AG04449 (cell line): ENCODE data around the gene SMAD5.

Experiments used
- CTCF ChIA-PET: fragments of 350-600 bp; formaldehyde crosslinking; extraction: SDS; loops from one replicate; lab custom pipeline; 2021; ENCODE audit warnings: antibody characterized with exemption; lab: Yijun Ruan, JAX
- POLR2A ChIA-PET: fragments of 400-600, 350-600 bp; formaldehyde crosslinking; extraction: SDS; loops from one replicate; lab custom pipeline; 2020; ENCODE audit warnings: antibody characterized with exemption, inconsistent platforms; lab: Yijun Ruan, JAX
- DNase-seq: peaks from one replicate; pipeline ENCODE4 v3.0.0-alpha.2; 2010; ENCODE audit warnings: low read depth, low spot score
- H3K4me3 ChIP-seq: 2 replicates; pipeline ENCODE4 v1.5.1; 2011; ENCODE audit warnings: low read depth, mild to moderate bottlenecking, control low read depth, low read length
- TF ChIP-seq, protein P1 (sequence below): IDR thresholded peaks from one replicate; pipeline ENCODE4 v1.5.1; 2011; ENCODE audit warnings: mild to moderate bottlenecking, moderate library complexity, low read length, control low read depth, inconsistent platforms; ENCODE audit not compliant: insufficient read depth; ENCODE audit errors: missing control alignments

Gene SMAD5

DNA sequence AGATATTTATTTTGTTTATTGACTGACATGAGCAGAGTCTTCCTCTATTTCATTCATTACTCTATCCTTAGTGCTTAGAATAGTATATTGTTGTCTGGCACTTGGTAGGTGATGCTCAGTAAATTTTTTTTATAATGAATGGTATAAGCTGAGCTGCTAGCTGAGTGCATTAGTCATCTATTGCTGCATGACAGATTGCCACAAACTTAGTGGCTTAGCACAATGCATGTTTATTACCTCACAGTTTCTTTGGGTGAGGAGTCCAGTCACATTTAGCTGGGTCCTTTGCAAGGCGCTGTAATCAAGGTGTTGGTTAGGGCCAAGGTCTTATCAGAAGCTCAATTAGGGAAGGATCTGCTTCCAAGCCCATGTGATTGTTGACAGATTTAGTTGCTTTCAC lies 23.1 kb downstream of the SMAD5 start:
- no peak overlapping the region for H3K4me3 ChIP-seq
- TF ChIP-seq, protein P1, sequence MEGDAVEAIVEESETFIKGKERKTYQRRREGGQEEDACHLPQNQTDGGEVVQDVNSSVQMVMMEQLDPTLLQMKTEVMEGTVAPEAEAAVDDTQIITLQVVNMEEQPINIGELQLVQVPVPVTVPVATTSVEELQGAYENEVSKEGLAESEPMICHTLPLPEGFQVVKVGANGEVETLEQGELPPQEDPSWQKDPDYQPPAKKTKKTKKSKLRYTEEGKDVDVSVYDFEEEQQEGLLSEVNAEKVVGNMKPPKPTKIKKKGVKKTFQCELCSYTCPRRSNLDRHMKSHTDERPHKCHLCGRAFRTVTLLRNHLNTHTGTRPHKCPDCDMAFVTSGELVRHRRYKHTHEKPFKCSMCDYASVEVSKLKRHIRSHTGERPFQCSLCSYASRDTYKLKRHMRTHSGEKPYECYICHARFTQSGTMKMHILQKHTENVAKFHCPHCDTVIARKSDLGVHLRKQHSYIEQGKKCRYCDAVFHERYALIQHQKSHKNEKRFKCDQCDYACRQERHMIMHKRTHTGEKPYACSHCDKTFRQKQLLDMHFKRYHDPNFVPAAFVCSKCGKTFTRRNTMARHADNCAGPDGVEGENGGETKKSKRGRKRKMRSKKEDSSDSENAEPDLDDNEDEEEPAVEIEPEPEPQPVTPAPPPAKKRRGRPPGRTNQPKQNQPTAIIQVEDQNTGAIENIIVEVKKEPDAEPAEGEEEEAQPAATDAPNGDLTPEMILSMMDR = no peak
- no peak for DNase-seq
- POLR2A ChIA-PET = interaction anchor here (0.9 kb wide), 1 partner anchor 22 kb away, joined by 4 read pairs; no protein-coding TSS in a partner anchor
- CTCF ChIA-PET = interaction anchor here (0.9 to 2.0 kb wide), 2 partner anchors 9 to 19 kb away, joined by 6 to 7 read pairs; no protein-coding TSS in a partner anchor

DNA sequence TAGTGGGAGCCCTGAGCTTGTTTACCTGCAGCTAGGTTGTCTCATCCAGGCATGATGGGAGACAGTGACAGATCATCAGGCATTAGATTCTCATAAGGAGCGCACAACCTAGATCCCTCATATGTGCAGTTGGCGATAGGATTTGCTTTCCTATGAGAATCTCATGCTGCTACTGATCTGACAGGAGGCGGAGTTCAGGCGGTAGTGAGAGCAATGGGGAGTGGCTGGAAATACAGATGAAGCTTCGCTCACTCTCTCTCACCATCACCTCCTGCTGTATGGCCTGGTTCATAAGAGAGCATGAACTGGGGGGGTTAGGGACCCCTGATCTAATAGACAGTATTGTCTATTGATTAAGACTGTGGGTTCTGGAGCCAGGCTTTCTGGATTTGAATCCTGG lies 24.9 kb downstream of the SMAD5 start:
- CTCF ChIA-PET = no interaction called here

DNA sequence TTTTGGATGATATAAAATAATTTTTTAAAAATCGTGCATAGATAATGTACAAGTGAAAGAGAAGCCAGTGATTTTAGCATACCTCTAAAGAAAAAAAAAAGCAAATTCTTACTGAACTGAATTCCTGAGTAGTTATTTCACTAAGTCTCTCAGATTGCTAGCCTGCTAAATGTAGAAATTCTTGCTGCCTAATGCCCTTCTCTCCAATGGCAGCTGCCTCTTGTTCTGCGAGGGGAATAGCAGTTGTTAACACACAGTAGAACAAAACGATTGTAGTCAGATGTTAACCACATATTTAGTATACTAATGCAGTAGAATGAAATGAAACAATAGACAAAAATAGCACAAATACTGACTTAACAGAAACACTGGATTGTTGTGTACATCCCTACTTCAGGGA lies 26.8 kb downstream of the SMAD5 start:
- TF ChIP-seq, protein P1 = no peak
- H3K4me3 ChIP-seq = no peak overlapping the region
- ChIA-PET CTCF (no interaction called here), POLR2A (no interaction called here)
- no peak for DNase-seq

More for the DNA sequence above, 24.9 kb downstream of the SMAD5 start:
- POLR2A ChIA-PET = no interaction called here
- no peak overlapping the region for H3K4me3 ChIP-seq
- DNase-seq = no peak
- TF ChIP-seq, protein P1 = no peak

DNA sequence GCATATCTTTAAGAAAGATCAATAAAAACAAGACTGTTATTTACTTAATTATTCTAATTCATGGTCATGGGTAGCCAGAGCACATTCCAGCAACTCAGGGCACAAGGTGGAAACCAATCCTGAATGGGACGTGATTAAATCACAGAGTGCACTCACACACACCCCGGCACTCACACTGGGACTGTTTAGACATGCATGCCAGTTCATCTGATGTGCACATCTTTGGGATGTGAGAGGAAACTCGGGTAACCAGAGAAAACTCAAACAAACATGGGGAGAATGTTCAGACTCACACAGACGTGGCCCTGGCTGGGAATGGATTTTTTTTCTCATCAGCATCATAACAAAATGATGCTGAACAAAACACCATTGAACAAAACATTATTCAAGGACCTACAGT lies 29.4 kb downstream of the SMAD5 start:
- CTCF ChIA-PET = interaction anchor here (5.4 kb wide), 1 partner anchor 12 kb away, joined by 33 read pairs; no protein-coding TSS in a partner anchor
- TF ChIP-seq, protein P1 = no peak
- POLR2A ChIA-PET = no interaction called here
- H3K4me3 ChIP-seq = no peak overlapping the region
- no peak for DNase-seq

DNA sequence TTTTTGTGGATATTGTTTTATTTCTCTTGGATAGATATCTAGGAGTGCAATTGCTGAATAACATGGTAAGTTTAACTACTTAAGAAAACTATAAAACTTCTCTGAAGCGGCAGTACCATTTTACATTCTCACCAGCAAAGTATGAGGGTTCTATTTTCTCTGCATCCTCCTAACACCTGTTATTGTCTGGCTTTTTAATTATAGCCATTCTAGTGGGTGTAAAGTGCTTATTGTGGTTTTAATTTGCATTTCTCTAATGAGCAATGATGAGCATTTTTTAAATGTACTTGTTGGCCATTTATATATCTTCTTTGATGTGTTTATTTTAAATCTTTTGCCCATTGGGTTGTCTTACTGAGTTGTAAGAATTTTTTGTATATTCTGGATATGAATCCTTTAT lies 31.6 kb downstream of the SMAD5 start:
- DNase-seq = no peak
- TF ChIP-seq, protein P1 = no peak
- no peak overlapping the region for H3K4me3 ChIP-seq
- ChIA-PET CTCF (interaction anchor here (1.0 to 5.4 kb wide), 5 partner anchors 8 to 276 kb away, joined by 3 to 33 read pairs (median 6); no protein-coding TSS in a partner anchor), POLR2A (no interaction called here)

DNA sequence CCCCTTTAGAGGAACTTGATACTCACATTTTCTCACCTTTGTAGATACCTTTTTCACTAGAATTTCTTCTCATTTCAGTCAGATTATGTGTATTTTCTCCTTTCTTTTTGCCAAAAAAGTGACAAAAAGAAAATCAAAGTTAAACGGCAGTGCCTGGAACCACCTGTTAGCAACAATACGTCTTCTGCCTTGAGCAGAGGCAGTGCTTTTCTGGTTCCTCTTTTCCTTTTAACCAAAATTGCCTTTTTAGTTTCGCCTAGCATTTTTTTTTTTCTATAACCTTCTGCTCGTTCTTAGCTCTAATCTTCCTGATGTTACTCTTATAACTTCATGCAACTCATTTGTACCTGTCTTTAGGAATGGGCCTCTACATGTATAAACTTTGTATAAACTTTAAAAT lies 34.3 kb downstream of the SMAD5 start:
- ChIA-PET POLR2A (no interaction called here), CTCF (no interaction called here)
- DNase-seq = no peak
- TF ChIP-seq, protein P1 = no peak
- no peak overlapping the region for H3K4me3 ChIP-seq
